ENCODE results near the gene TRIM44. TPM values are rescaled to one million over a fixed set of nuclear protein-coding genes. Genes with fewer than 3 reads are reported as not detected.

Gene TRIM44
- total RNA-seq, 3 donors from 2014 or later (not counting 1 experiment from before 2014, with no cell fraction given), result 47.0 to 62.6 (median 51.9) TPM

DNA sequence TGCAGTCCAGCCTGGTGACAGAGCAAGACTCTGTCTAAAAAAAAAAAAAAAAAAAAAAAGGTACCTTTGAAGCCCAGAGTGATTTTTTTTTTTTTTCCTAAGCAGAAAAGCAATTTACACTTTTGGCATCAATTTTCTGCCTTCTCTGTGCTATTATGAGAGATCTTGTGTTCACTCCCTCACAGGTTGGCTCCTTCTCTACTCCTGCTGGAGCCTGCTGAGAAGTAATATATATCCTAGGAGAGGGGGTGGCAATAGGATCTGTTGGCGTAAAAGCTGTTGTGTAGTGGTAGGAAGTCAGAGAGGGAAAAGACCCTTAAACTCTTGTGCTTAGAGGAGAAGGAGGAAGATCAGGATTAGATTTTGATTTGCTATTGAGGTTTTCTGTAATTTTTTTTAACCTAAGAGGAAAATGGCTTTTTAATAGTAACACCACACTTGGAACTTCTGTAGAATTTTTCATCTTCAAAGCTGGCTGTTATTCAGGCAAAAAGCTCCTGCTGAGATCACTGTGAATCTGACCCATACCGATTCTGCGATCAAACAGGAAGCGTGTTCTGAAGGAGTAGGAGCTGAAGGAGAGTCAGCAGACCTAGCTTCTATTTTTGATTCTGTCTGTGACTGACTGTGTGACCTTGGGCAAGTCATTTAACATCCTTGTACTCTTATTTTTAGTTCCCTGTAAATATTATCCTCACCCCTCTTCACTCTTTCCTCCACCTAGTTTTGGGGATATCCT is 77.7 kb downstream of the TRIM44 start:
- H3K36me3 Mint-ChIP-seq, result no peaks in the 10 kb centered on the region
- Histone ChIP-seq H3K4me3 (ENCODE audit: low read length) (no peak overlapping the region), H3K4me1 (ENCODE audit: control insufficient read depth, insufficient read depth, low read length) (no peaks in the 10 kb centered on the region), H3K36me3 (ENCODE audit: control insufficient read depth, insufficient read depth, low read length) (peaks cover 13% of the 10 kb centered on the region), H3K27me3 (ENCODE audit: control insufficient read depth, insufficient read depth, low read length) (no peaks in the 10 kb centered on the region), H3K9me3 (ENCODE audit: control insufficient read depth, insufficient read depth, low read length) (no peaks in the 10 kb centered on the region), H3K27ac (ENCODE audit: low read length) (no peak overlapping the region)
- TF ChIP-seq, protein P1, sequence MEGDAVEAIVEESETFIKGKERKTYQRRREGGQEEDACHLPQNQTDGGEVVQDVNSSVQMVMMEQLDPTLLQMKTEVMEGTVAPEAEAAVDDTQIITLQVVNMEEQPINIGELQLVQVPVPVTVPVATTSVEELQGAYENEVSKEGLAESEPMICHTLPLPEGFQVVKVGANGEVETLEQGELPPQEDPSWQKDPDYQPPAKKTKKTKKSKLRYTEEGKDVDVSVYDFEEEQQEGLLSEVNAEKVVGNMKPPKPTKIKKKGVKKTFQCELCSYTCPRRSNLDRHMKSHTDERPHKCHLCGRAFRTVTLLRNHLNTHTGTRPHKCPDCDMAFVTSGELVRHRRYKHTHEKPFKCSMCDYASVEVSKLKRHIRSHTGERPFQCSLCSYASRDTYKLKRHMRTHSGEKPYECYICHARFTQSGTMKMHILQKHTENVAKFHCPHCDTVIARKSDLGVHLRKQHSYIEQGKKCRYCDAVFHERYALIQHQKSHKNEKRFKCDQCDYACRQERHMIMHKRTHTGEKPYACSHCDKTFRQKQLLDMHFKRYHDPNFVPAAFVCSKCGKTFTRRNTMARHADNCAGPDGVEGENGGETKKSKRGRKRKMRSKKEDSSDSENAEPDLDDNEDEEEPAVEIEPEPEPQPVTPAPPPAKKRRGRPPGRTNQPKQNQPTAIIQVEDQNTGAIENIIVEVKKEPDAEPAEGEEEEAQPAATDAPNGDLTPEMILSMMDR (IDR thresholded peaks at IDR 0.05), result no peak
- no peak overlapping the region for H3K4me3 Mint-ChIP-seq
- H3K27me3 Mint-ChIP-seq (ENCODE audit: low read depth in 2 of 2), result no peaks in the 10 kb centered on the region
- intact Hi-C loops (cut with micrococcal nuclease), result no loop called here
- 75% methylated on average over 4 of the region's 4 CpGs for WGBS (ENCODE audit: insufficient coverage)
- H3K27ac Mint-ChIP-seq, result no peak overlapping the region
- DNase-seq (no peak), ATAC-seq (no peak)
- H3K4me1 Mint-ChIP-seq, result peaks cover 11 to 13% of the 10 kb centered on the region in 2 donors
- no peaks in the 10 kb centered on the region for H3K9me3 Mint-ChIP-seq

DNA sequence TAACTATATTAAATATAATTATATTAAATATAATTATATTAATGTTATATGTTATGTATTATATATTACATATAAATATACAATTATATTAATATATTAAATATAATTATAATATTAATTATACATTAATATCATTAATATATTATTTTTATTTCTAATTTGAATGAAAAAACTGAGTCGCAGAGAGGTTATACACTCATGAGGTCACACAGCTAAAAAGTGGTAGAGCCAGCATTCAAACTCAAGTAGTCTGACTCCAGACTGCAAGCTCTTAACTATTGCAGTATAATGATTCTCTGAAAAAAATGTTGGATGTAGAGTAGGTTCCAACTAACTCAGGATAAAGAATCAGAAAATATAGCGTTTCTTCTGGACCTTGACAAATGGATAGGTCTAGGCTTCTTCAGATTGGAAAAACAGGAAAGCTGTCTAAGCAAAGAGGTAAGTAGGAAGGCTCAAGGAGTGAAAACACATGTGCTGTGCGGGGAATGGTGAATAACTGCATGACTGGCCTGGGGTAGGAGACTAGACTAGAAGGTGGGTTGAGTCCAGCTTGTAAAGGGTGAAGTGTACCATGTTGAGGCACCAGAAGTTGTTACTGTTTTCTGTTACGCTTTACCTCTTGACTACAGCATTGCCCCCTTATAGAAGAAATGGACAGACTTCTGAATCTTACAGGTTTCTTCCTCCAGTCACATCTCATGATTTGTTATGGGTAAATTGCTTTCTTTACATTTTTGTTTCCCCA is 80.3 kb downstream of the TRIM44 start:
- H3K27me3 ChIP-seq (ENCODE audit: control insufficient read depth, insufficient read depth, low read length), result no peaks in the 10 kb centered on the region
- Mint-ChIP-seq H3K36me3 (no peaks in the 10 kb centered on the region), H3K9me3 (no peaks in the 10 kb centered on the region), H3K4me1 (peaks cover 6 to 9% of the 10 kb centered on the region in 2 donors), H3K4me3 (no peak overlapping the region), H3K27me3 (ENCODE audit: low read depth in 2 of 2) (no peaks in the 10 kb centered on the region), H3K27ac (no peak overlapping the region)
- H3K36me3 ChIP-seq (ENCODE audit: control insufficient read depth, insufficient read depth, low read length), result peaks cover 3% of the 10 kb centered on the region
- no peak overlapping the region for H3K27ac ChIP-seq (ENCODE audit: low read length)
- H3K4me3 ChIP-seq (ENCODE audit: low read length), result no peak overlapping the region
- intact Hi-C loops (cut with micrococcal nuclease), result no loop called here
- no peaks in the 10 kb centered on the region for H3K4me1 ChIP-seq (ENCODE audit: control insufficient read depth, insufficient read depth, low read length)
- ATAC-seq (no peak), DNase-seq (no peak)
- H3K9me3 ChIP-seq (ENCODE audit: control insufficient read depth, insufficient read depth, low read length), result no peaks in the 10 kb centered on the region
- 97% methylated on average over 4 of the region's 4 CpGs for WGBS (ENCODE audit: insufficient coverage)
- TF ChIP-seq, protein P1 (IDR thresholded peaks at IDR 0.05), result no peak

DNA sequence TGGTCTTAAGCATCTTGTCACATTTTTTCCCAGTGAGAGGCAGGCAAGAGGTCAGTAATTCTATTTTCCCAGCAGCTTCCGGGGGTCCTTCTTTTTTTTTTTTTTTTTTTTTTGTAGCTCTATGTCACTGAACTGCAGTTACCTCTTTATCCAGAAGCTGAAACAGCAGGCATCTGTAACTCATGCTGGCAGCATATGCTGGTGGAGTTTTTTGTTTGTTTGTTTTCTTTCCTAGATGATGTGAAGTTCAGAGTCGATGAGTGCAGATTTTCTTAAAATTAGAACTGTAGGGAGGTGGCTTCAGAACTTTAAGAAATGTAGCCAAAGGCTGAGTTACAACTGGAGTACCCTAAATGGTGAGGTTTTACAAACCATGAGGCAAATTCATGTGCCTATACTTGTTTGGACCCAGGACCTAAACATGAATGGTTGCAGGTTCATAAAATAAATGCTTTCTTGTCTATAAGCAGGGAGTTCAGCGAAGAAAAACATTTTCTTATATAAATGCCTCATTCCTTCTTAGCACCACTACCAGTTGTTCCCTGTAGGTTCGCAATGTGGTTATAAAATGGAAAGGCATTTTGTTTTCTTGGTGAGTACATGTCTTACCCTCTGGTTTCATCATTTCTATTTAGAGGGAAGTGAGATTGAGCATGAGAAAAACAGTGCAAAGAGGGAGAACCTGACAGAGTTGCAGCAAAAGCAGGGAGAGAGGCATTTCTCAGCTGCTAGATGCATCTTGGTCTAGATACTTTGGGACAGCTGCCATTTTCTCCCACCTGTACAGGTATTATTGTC is 84.0 kb downstream of the TRIM44 start:
- H3K36me3 ChIP-seq (ENCODE audit: control insufficient read depth, insufficient read depth, low read length), result no peaks in the 10 kb centered on the region
- no peaks in the 10 kb centered on the region for H3K4me1 ChIP-seq (ENCODE audit: control insufficient read depth, insufficient read depth, low read length)
- Mint-ChIP-seq H3K27ac (no peak overlapping the region), H3K4me1 (peaks cover 0 to 14% of the 10 kb centered on the region in 2 donors), H3K9me3 (no peaks in the 10 kb centered on the region), H3K4me3 (no peak overlapping the region), H3K27me3 (ENCODE audit: low read depth in 2 of 2) (no peaks in the 10 kb centered on the region), H3K36me3 (no peaks in the 10 kb centered on the region)
- TF ChIP-seq, protein P1 (IDR thresholded peaks at IDR 0.05), result no peak
- no peaks in the 10 kb centered on the region for H3K27me3 ChIP-seq (ENCODE audit: control insufficient read depth, insufficient read depth, low read length)
- no peaks in the 10 kb centered on the region for H3K9me3 ChIP-seq (ENCODE audit: control insufficient read depth, insufficient read depth, low read length)
- DNase-seq (no peak), ATAC-seq (no peak)
- intact Hi-C loops (cut with micrococcal nuclease), result no loop called here
- H3K4me3 ChIP-seq (ENCODE audit: low read length), result no peak overlapping the region
- H3K27ac ChIP-seq (ENCODE audit: low read length), result no peak overlapping the region
- WGBS (ENCODE audit: insufficient coverage), result 100% methylated on average over 2 of the region's 4 CpGs
